Measurements from ENCODE around the gene PDILT. TPM values are rescaled to one million over a fixed set of nuclear protein-coding genes. Genes with fewer than 3 reads are reported as not detected.

Gene PDILT
- total and polyA plus RNA-seq, 2 of the 8 experiments (the other 6 are each of a cell fraction or from before 2014, with no cell fraction given): not detected

- CTCF ChIA-PET (ENCODE audit: partially characterized antibody): interaction anchor here (1.2 to 3.3 kb wide), 8 partner anchors 10 to 423 kb away, joined by 3 to 12 read pairs (median 5); no protein-coding TSS in a partner anchor
- Histone ChIP-seq H4K5ac (ENCODE audit: insufficient read length, low read depth, low read length) (no peak overlapping the region), H3K79me2 (ENCODE audit: control insufficient read depth in 1 of 2, insufficient read depth in 2 of 2, low read length in 2 of 2) (no peaks in the 10 kb centered on the region), H3K23ac (ENCODE audit: insufficient read length) (no peak overlapping the region), H3K4ac (replicated peaks; ENCODE audit: insufficient read length, low read depth, low read length) (no peak overlapping the region), H3K23me2 (ENCODE audit: low read depth, low read length) (no peaks in the 10 kb centered on the region), H3K56ac (replicated peaks; ENCODE audit: insufficient read length, low read depth, low read length) (no peak overlapping the region), H3K14ac (ENCODE audit: insufficient read length) (no peak overlapping the region), H4K8ac (ENCODE audit: extremely low read depth, insufficient read depth, low read length) (no peak overlapping the region), H2BK12ac (ENCODE audit: low read depth, low read length) (no peak overlapping the region), H3K4me3 (ENCODE audit: extremely low read depth in 1 of 4, insufficient read depth in 2 of 4, low read depth in 3 of 4, low read length in 4 of 4) (no peak overlapping the region), H3K36me3 (ENCODE audit: control insufficient read depth in 2 of 4, insufficient read depth in 4 of 4, low read length in 3 of 4) (no peaks in the 10 kb centered on the region), H3K9ac (replicated peaks in 1 of 4; ENCODE audit: extremely low read depth in 1 of 4, low read depth in 3 of 4, low read length in 3 of 4) (no peak overlapping the region), H4K20me1 (replicated peaks in 1 of 2; ENCODE audit: control insufficient read depth in 1 of 2, insufficient read depth in 2 of 2, low read length in 2 of 2) (peaks cover 0 to 2% of the 10 kb centered on the region in 2 experiments), H3K9me3 (ENCODE audit: insufficient read depth in 2 of 2, low read depth in 1 of 2, low read length in 1 of 2) (peaks cover 0 to 2% of the 10 kb centered on the region in 2 experiments; a peak in 1 of 4 replicates), H4K91ac (replicated peaks; ENCODE audit: insufficient read length, low read length) (no peak overlapping the region), H2AK5ac (ENCODE audit: low read depth, low read length) (no peak overlapping the region), H3K79me1 (ENCODE audit: low read depth, low read length) (no peaks in the 10 kb centered on the region), H2BK120ac (replicated peaks; ENCODE audit: low read depth, low read length) (no peak overlapping the region), H2BK20ac (ENCODE audit: low read length) (no peak overlapping the region), H3K27ac (ENCODE audit: low read depth, low read length) (no peak overlapping the region), H3K18ac (ENCODE audit: extremely low read depth, low read length) (no peak overlapping the region), H3K27me3 (replicated peaks in 1 of 4; ENCODE audit: control insufficient read depth in 3 of 4, extremely low read depth in 1 of 4, insufficient read depth in 3 of 4, low read length in 3 of 4) (no peaks in the 10 kb centered on the region), H3K4me1 (replicated peaks in 1 of 4; ENCODE audit: control insufficient read depth in 3 of 4, insufficient read depth in 4 of 4, low read length in 3 of 4) (no peaks in the 10 kb centered on the region), H2BK5ac (ENCODE audit: low read depth, low read length) (no peak overlapping the region), H2AFZ (ENCODE audit: low read length) (no peak overlapping the region), H3K4me2 (ENCODE audit: insufficient read depth in 1 of 2, low read depth in 2 of 2, low read length in 2 of 2) (no peak overlapping the region), H2BK15ac (ENCODE audit: low read length) (no peak overlapping the region)
- 96% methylated on average over 11 of the region's 11 CpGs; no CpG with 5 or more reads in 1 of the 2 experiments for WGBS, 2 experiments (ENCODE audit: extremely low coverage in 1 of 2, insufficient coverage in 1 of 2, insufficient read length in 1 of 2, insufficient replicate concordance in 2 of 2, low coverage in 1 of 2, low lambda C conversion rate in 2 of 2, missing lambda C conversion rate in 1 of 2)
- POLR2A ChIA-PET (ENCODE audit: partially characterized antibody): no interaction called here
- DNase-seq (ENCODE audit: low read depth in 1 of 2, low spot score in 2 of 2) (no peak), FAIRE-seq (no peak)
- no peak for TF ChIP-seq SP4 (IDR thresholded peaks at IDR 0.05; ENCODE audit: low read length)
- TF ChIP-seq CTBP2 (IDR thresholded peaks at IDR 0.05; ENCODE audit: borderline replicate concordance, insufficient read depth, insufficient read length, low read length): no peak
- TF ChIP-seq KDM5A (IDR thresholded peaks at IDR 0.05; ENCODE audit: low read length): no peak
- no peak for TF ChIP-seq SP2 (IDR thresholded peaks at IDR 0.05; ENCODE audit: low read length)
- TF ChIP-seq SIN3A (conservative IDR thresholded peaks at IDR 0.05 in 1 of 2, IDR thresholded peaks at IDR 0.05 in 1 of 2; ENCODE audit: low read depth in 1 of 2, low read length in 2 of 2): no peak
- no peak for TF ChIP-seq ASH2L (IDR thresholded peaks at IDR 0.05; ENCODE audit: low read length)
- no peak for TF ChIP-seq ZNF274 (IDR thresholded peaks at IDR 0.05; ENCODE audit: borderline replicate concordance, extremely low read depth, low read length)
- TF ChIP-seq POLR2A (IDR thresholded peaks at IDR 0.05; ENCODE audit: control extremely low read depth in 1 of 2, low read depth in 2 of 2, low read length in 2 of 2): no peak
- TF ChIP-seq CBX5 (IDR thresholded peaks at IDR 0.05; ENCODE audit: low read depth, low read length): no peak
- no peak for TF ChIP-seq SP1 (IDR thresholded peaks at IDR 0.05; ENCODE audit: low read depth, low read length)
- no peak for TF ChIP-seq EP300 (IDR thresholded peaks at IDR 0.05; ENCODE audit: borderline replicate concordance in 1 of 2, low read depth in 2 of 2, low read length in 2 of 2)
- TF ChIP-seq RNF2 (IDR thresholded peaks at IDR 0.05; ENCODE audit: borderline replicate concordance, low read depth, low read length, missing control alignments, poor library complexity, severe bottlenecking): no peak
Measured at GRCh38 chr16:20310421-20311395, 93.8 kb downstream of the PDILT start.

All from H1 (cell line).